IPS DF 6.9 (cell line): ENCODE measurements around the gene MRPS33.
"Not testable (repeated sequence)": the region's sequence is repeated elsewhere in the genome, so short reads cannot be mapped to it uniquely, and the experiment has no call there.

Experiments
- DNase-seq: peaks from one replicate; pipeline ENCODE4 v3.0.0-alpha.2; 2013; ENCODE audit warnings: low read depth, low spot score
- H3K27ac ChIP-seq: one replicate; pipeline ENCODE4 v1.5.1; 2013; ENCODE audit warnings: low read length, control low read depth
- H3K27me3 ChIP-seq: 2 replicates; pipeline ENCODE4 v1.6.1; 2013; ENCODE audit warnings: mild to moderate bottlenecking, low read length; ENCODE audit not compliant: control insufficient read depth, insufficient read depth
- H3K36me3 ChIP-seq: 2 replicates; pipeline ENCODE4 v1.6.1; 2013; ENCODE audit warnings: low read length; ENCODE audit not compliant: control insufficient read depth, insufficient read depth
- H3K4me1 ChIP-seq: 2 replicates; pipeline ENCODE4 v1.6.1; 2013; ENCODE audit warnings: low read length; ENCODE audit not compliant: control insufficient read depth, insufficient read depth
- H3K4me3 ChIP-seq: 2 replicates; pipeline ENCODE4 v1.5.1; 2013; ENCODE audit warnings: mild to moderate bottlenecking, low read length
- H3K9me3 ChIP-seq: 2 replicates; pipeline ENCODE4 v1.6.1; 2013; ENCODE audit warnings: low read length, inconsistent platforms; ENCODE audit not compliant: control insufficient read depth, insufficient read depth
- WGBS: extraction: QIAGEN DNeasy Blood & Tissue Kit; methylation state at CpG from one replicate; pipeline ENCODE4 v1.1.7; 2013; ENCODE audit warnings: mixed read lengths, missing lambda C conversion rate; ENCODE audit not compliant: insufficient read length, insufficient coverage; 5-methylcytosine and 5-hydroxymethylcytosine counted together

The MRPS33 gene

DNA sequence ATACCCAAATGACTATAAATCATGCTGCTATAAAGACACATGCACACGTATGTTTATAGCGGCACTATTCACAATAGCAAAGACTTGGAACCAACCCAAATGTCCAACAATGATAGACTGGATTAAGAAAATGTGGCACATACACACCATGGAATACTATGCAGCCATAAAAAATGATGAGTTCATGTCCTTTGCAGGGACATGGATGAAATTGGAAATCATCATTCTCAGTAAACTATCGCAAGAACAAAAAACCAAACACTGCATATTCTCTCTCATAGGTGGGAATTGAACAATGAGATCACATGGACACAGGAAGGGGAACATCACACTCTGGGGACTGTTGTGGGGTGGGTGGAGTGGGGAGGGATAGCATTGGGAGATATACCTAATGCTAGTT lies 23.3 kb upstream of the MRPS33 start:
- DNase-seq, H3K4me3 ChIP-seq, H3K9me3 ChIP-seq, H3K27ac ChIP-seq, H3K4me1 ChIP-seq, H3K27me3 ChIP-seq, H3K36me3 ChIP-seq: not testable (repeated sequence)
- no CpG with 5 or more reads among the region's 3 CpGs for WGBS

- H3K27ac ChIP-seq, H3K4me1 ChIP-seq, H3K4me3 ChIP-seq, H3K36me3 ChIP-seq, H3K9me3 ChIP-seq, H3K27me3 ChIP-seq, DNase-seq: not testable (repeated sequence)
- no CpG with 5 or more reads among the region's 33 CpGs for WGBS
Observed at GRCh38 chr7:141032539-141033323, 18.0 kb upstream of the MRPS33 start.

DNA sequence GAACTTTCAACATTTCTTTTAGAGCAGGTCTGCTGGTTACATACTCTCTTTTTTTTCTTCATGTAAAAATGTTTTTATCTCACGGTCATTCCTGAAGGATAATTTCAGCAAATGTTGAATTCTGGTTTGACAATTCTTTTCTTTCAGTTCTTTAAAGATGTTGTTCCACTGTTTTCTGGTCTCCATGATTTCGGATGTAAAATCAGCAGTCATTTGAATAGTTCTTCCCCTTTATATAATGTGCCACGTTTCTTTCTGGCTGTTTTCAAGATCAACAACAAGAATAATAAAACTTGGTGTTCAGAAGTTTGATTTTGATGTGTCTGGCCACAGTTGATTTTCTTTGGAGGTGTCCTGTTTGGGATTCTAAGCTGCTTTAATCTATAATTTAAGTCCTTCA lies 14.0 kb upstream of the MRPS33 start:
- Histone ChIP-seq H3K27me3 (no peaks in the 10 kb centered on the region), H3K4me1 (no peaks in the 10 kb centered on the region; the same call in 1 of the 2 replicates), H3K27ac (no peak overlapping the region), H3K4me3 (no peak overlapping the region), H3K36me3 (no peaks in the 10 kb centered on the region), H3K9me3 (no peaks in the 10 kb centered on the region)
- WGBS = no CpG with 5 or more reads among the region's 3 CpGs
- DNase-seq = no peak

- H3K9me3 ChIP-seq = no peaks in the 10 kb centered on the region
- DNase-seq = no peak
- H3K36me3 ChIP-seq = no peaks in the 10 kb centered on the region
- no peaks in the 10 kb centered on the region; the same call in 1 of the 2 replicates for H3K4me1 ChIP-seq
- no peak overlapping the region for H3K4me3 ChIP-seq
- H3K27me3 ChIP-seq = no peaks in the 10 kb centered on the region
- no peak overlapping the region for H3K27ac ChIP-seq
- no CpG with 5 or more reads among the region's 3 CpGs for WGBS
Observed at GRCh38 chr7:141027043-141027442, 12.3 kb upstream of the MRPS33 start.

GRCh38 chr7:141024668-141025067 lies 9.9 kb upstream of the MRPS33 start:
- Histone ChIP-seq H3K4me1 (no peaks in the 10 kb centered on the region; the same call in 1 of the 2 replicates), H3K9me3 (no peaks in the 10 kb centered on the region), H3K36me3 (no peaks in the 10 kb centered on the region), H3K27me3 (no peaks in the 10 kb centered on the region), H3K27ac (no peak overlapping the region), H3K4me3 (no peak overlapping the region)
- no CpG with 5 or more reads among the region's 1 CpG for WGBS
- DNase-seq = no peak

DNA sequence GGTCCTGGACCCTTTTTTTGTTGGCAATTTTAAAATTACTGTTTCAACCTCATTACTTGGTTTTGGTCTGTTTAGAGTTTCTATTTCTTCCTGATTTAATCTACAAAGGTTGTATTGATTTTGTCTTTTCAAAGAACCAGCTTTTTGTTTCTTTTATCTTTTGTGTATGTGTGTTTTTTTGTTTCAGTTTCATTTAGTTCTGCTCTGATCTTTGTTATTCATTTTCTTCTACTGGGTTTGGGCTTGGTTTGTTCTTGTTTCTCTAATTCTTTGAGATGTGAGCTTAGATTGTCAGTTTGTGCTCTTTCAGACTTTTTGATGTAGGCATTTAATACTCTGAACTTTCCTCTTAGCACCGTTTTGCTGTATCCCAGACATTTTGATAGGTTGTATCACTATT lies 8.5 kb upstream of the MRPS33 start:
- no peaks in the 10 kb centered on the region; the same call in 1 of the 2 replicates for H3K4me1 ChIP-seq
- H3K9me3 ChIP-seq = no peaks in the 10 kb centered on the region
- no peaks in the 10 kb centered on the region for H3K27me3 ChIP-seq
- no peak overlapping the region for H3K4me3 ChIP-seq
- no peaks in the 10 kb centered on the region for H3K36me3 ChIP-seq
- no CpG with 5 or more reads among the region's 1 CpG for WGBS
- H3K27ac ChIP-seq = no peak overlapping the region
- no peak for DNase-seq

DNA sequence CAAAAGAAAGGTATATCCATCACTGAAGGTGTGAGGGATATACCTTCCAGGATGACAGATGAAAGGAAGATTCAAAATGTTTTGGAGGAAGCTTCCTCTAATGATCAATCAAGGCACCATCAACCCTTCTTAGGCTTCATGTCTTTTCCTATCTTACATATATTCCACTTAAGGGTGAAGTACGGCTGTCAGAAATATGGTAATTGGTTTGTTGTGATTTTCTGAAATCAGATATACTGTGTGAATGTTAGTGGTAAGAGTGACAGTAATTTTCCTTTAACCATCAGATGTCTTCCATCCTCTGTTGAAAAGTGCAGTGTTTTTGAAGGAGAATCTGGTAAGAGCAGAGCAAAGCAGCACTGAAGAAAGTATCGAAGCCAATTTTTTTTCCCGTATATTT lies 2.8 kb upstream of the MRPS33 start:
- H3K36me3 ChIP-seq = no peaks in the 10 kb centered on the region
- H3K4me1 ChIP-seq = no peaks in the 10 kb centered on the region
- no peak overlapping the region for H3K4me3 ChIP-seq
- 100% methylated on average over 1 of the region's 3 CpGs for WGBS
- no peak overlapping the region for H3K27ac ChIP-seq
- H3K9me3 ChIP-seq = no peaks in the 10 kb centered on the region
- DNase-seq = no peak
- no peaks in the 10 kb centered on the region for H3K27me3 ChIP-seq

DNA sequence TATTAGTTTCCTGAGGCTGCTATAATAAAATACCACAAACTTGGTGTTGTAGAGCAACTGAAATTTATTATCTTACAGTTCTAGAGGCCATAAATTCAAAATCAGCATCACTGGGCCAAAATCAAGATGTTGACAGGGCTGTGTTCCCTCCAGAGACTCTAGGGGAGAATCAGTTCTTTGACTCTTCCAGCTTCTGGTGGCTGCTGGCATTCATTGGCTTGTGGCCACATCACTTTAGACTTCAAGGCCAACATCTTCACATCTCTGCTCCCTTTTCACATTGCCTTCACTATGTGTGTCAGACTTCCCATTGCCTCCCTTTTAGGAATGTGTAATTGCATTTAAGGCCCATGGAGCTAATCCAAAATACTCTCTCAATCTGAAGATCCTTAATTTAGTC lies 1.6 kb upstream of the MRPS33 start:
- no peak for DNase-seq
- no peaks in the 10 kb centered on the region for H3K4me1 ChIP-seq
- H3K27ac ChIP-seq = no peak overlapping the region
- no peak overlapping the region for H3K4me3 ChIP-seq
- no peaks in the 10 kb centered on the region for H3K36me3 ChIP-seq
- no peaks in the 10 kb centered on the region for H3K9me3 ChIP-seq
- no peaks in the 10 kb centered on the region for H3K27me3 ChIP-seq

- Histone ChIP-seq H3K4me1 (no peaks in the 10 kb centered on the region), H3K27ac (no peak overlapping the region), H3K36me3 (no peaks in the 10 kb centered on the region), H3K4me3 (peak overlapping the region; percentile 75; the same call in 1 of the 2 replicates), H3K9me3 (no peaks in the 10 kb centered on the region), H3K27me3 (no peaks in the 10 kb centered on the region)
- DNase-seq = no peak
- WGBS = no CpG with 5 or more reads among the region's 14 CpGs
Observed at GRCh38 chr7:141014125-141014523, 628 bp downstream of the MRPS33 start.

- Histone ChIP-seq H3K27ac (no peak overlapping the region), H3K4me3 (no peak overlapping the region), H3K4me1 (no peaks in the 10 kb centered on the region), H3K9me3 (no peaks in the 10 kb centered on the region), H3K36me3 (no peaks in the 10 kb centered on the region), H3K27me3 (no peaks in the 10 kb centered on the region)
- no peak for DNase-seq
- no CpG with 5 or more reads among the region's 4 CpGs for WGBS
Observed at GRCh38 chr7:141013345-141013715, 1.4 kb downstream of the MRPS33 start.

DNA sequence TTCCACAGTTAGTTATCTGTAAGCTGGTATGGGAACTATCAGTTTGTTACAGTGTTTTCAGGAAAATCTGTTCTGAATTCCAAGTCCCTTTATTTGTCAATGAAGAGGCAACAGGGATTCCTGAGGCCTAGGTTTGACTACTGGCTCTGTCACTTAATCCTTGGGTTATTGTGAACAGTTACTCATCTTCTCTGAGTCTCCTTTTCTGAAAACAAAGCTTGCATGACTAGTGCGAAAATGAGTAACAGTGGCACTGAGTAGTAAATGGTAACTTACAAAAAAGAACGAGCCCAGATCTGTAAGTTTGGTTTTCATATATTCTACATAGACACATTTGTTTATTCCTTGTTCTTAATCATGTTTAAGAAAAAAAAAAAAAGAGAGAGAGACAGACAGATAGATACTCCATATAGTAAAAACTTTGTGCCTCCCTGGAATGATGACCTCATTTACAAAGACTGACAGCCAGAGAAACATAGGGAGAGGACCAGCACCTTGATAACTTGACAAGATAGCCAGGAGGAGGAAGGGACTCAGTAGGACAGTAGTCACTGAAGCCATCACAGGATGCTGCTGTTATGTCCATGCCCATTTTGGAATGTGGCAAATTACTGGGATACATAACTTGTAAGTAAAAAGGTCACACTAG lies 1.9 kb downstream of the MRPS33 start:
- DNase-seq = no peak
- no CpG with 5 or more reads among the region's 2 CpGs for WGBS
- H3K27ac ChIP-seq = no peak overlapping the region
- H3K36me3 ChIP-seq = no peaks in the 10 kb centered on the region
- H3K4me3 ChIP-seq = no peak overlapping the region
- H3K27me3 ChIP-seq = no peaks in the 10 kb centered on the region
- H3K4me1 ChIP-seq = no peaks in the 10 kb centered on the region
- no peaks in the 10 kb centered on the region for H3K9me3 ChIP-seq
